ENCODE measurements around the gene ADAMTS13. TPM values are rescaled to one million over a fixed set of nuclear protein-coding genes. Genes with fewer than 3 reads are reported as not detected.

Gene ADAMTS13
- total and polyA plus RNA-seq, 2 experiments from 2014 or later: 10.1 to 16.9 TPM

DNA sequence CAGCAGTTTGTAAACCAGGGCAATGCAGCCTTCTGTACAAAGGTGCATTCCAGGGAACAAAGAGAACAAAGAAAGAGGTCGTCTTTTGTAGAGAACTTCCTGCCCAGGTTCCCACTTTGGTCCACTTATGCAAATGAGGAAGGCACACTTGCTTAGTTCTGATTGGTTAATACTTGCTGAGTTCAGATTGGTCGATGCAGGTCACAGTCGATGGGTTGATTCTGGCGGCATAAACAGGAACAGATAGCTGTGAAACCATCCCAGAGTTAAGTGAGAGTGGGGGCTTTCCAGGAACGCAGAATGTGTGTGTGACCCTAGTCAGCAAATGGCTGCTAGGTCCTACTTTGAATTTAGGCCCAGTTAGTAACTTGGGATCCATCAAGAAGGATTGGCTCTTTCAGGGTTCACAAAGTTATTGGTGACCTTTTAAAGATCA is 1.8 kb upstream of the ADAMTS13 start:
- H3K36me3 ChIP-seq: no peaks in the 10 kb centered on the region
- H3K9me3 ChIP-seq (ENCODE audit: low read depth): no peaks in the 10 kb centered on the region
- no peak overlapping the region for H3K27ac ChIP-seq
- DNase-seq (ENCODE audit: low read depth in 1 of 2, low spot score in 1 of 2): no peak
- H3K27me3 ChIP-seq: no peaks in the 10 kb centered on the region
- H3K4me1 ChIP-seq (ENCODE audit: low read depth): peaks cover 5% of the 10 kb centered on the region
- no peak overlapping the region for H3K4me3 ChIP-seq
- TF ChIP-seq, protein P1, sequence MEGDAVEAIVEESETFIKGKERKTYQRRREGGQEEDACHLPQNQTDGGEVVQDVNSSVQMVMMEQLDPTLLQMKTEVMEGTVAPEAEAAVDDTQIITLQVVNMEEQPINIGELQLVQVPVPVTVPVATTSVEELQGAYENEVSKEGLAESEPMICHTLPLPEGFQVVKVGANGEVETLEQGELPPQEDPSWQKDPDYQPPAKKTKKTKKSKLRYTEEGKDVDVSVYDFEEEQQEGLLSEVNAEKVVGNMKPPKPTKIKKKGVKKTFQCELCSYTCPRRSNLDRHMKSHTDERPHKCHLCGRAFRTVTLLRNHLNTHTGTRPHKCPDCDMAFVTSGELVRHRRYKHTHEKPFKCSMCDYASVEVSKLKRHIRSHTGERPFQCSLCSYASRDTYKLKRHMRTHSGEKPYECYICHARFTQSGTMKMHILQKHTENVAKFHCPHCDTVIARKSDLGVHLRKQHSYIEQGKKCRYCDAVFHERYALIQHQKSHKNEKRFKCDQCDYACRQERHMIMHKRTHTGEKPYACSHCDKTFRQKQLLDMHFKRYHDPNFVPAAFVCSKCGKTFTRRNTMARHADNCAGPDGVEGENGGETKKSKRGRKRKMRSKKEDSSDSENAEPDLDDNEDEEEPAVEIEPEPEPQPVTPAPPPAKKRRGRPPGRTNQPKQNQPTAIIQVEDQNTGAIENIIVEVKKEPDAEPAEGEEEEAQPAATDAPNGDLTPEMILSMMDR (IDR thresholded peaks at IDR 0.05; ENCODE audit: low read depth, low read length): no peak

DNA sequence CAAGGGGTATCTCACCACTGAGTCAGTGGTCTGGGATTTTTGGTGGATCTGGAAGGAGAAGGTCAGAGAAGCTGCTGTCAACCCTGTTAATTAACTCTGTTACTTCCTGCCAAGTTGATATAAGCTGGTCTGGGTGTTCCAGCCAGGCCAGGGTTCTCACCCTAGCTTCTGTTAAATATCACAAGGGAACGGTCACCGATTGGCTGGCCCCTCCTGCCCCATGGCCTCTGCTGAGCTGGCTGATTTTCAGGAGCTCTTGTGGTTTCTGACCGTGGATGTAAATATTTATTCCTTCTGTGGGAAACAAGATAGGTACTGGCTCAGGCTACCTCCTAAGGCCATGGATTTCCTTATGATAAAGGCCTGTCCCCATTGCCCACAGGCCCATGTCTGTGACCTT is 1.0 kb downstream of the ADAMTS13 start:
- no peaks in the 10 kb centered on the region for H3K9me3 ChIP-seq (ENCODE audit: low read depth)

DNA sequence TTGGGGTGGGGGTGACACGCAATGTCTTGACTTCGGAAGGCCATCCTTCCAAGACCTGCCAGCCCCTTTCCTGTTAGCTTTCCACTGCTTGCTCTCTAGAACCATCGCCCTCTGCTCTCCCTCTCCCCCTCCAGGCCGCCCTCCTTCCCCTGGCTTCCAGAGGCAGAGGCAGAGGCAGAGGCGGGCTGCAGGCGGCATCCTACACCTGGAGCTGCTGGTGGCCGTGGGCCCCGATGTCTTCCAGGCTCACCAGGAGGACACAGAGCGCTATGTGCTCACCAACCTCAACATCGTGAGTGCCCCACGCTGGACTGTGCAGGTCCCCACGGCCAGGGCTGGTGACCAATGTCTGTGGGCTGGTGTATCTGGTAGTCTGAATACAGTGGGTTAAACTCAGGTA is 2.0 kb downstream of the ADAMTS13 start:
- no peak for DNase-seq (ENCODE audit: low read depth in 1 of 2, low spot score in 1 of 2)

More for the DNA sequence above, 1.0 kb downstream of the ADAMTS13 start:
- Histone ChIP-seq H3K27ac (no peak overlapping the region), H3K4me3 (no peak overlapping the region), H3K36me3 (peaks cover 3% of the 10 kb centered on the region), H3K4me1 (ENCODE audit: low read depth) (peaks cover 5% of the 10 kb centered on the region), H3K27me3 (peaks cover 3% of the 10 kb centered on the region)
- peak in 1 of 2 donors; percentile 30 for DNase-seq (ENCODE audit: low read depth in 1 of 2, low spot score in 1 of 2)
- TF ChIP-seq, protein P1 (IDR thresholded peaks at IDR 0.05; ENCODE audit: low read depth, low read length): no peak

GRCh38 chr9:133425049-133425632 is 3.0 kb downstream of the ADAMTS13 start:
- Histone ChIP-seq H3K36me3 (peaks cover 3% of the 10 kb centered on the region), H3K9me3 (ENCODE audit: low read depth) (no peaks in the 10 kb centered on the region), H3K4me1 (ENCODE audit: low read depth) (no peaks in the 10 kb centered on the region), H3K27ac (no peak overlapping the region), H3K27me3 (peaks cover 7% of the 10 kb centered on the region), H3K4me3 (no peak overlapping the region)
- TF ChIP-seq, protein P1 (IDR thresholded peaks at IDR 0.05; ENCODE audit: low read depth, low read length): no peak
- DNase-seq (ENCODE audit: low read depth in 1 of 2, low spot score in 1 of 2): no peak

More for the DNA sequence above, 2.0 kb downstream of the ADAMTS13 start:
- H3K9me3 ChIP-seq (ENCODE audit: low read depth): no peaks in the 10 kb centered on the region
- TF ChIP-seq, protein P1 (IDR thresholded peaks at IDR 0.05; ENCODE audit: low read depth, low read length): no peak
- H3K4me3 ChIP-seq: no peak overlapping the region
- no peak overlapping the region for H3K27ac ChIP-seq
- peaks cover 3% of the 10 kb centered on the region for H3K36me3 ChIP-seq
- H3K4me1 ChIP-seq (ENCODE audit: low read depth): no peaks in the 10 kb centered on the region
- peaks cover 4% of the 10 kb centered on the region for H3K27me3 ChIP-seq

- H3K36me3 ChIP-seq: peaks cover 3% of the 10 kb centered on the region
- H3K9me3 ChIP-seq (ENCODE audit: low read depth): no peaks in the 10 kb centered on the region
- no peak overlapping the region for H3K27ac ChIP-seq
- no peak overlapping the region for H3K4me3 ChIP-seq
- peaks cover 7% of the 10 kb centered on the region for H3K27me3 ChIP-seq
- TF ChIP-seq, protein P1 (IDR thresholded peaks at IDR 0.05; ENCODE audit: low read depth, low read length): no peak
- H3K4me1 ChIP-seq (ENCODE audit: low read depth): no peaks in the 10 kb centered on the region
- DNase-seq (ENCODE audit: low read depth in 1 of 2, low spot score in 1 of 2): no peak
Measured at GRCh38 chr9:133426011-133426410, 3.8 kb downstream of the ADAMTS13 start.

All from cardiac muscle cell (in vitro differentiated cells and primary cell).